ENCODE measurements around the gene C3orf20.
A peak's percentile ranks its signal among the peaks of the same experiment; 100 is the strongest.

The C3orf20 gene

GRCh38 chr3:14640157-14640562, 34.8 kb upstream of the C3orf20 start:
- Histone ChIP-seq H3K4me1 (ENCODE audit: control extremely low read depth in 1 of 4, control insufficient read depth in 4 of 4, insufficient read depth in 4 of 4, low read length in 3 of 4) (no peaks in the 10 kb centered on the region), H3K4me3 (ENCODE audit: control insufficient read depth in 1 of 7, extremely low read depth in 1 of 7, insufficient read depth in 4 of 7, low read depth in 2 of 7, low read length in 6 of 7) (no peak overlapping the region), H3K9me3 (ENCODE audit: control extremely low read depth in 1 of 5, control insufficient read depth in 4 of 5, insufficient read depth in 2 of 5, low read depth in 1 of 5, low read length in 4 of 5) (peaks cover 0 to 3% (median 0%) of the 10 kb centered on the region in 5 experiments), H3K36me3 (ENCODE audit: control insufficient read depth in 4 of 4, insufficient read depth in 4 of 4, low read length in 3 of 4) (no peaks in the 10 kb centered on the region), H3K27ac (ENCODE audit: insufficient read depth in 1 of 2, low read depth in 1 of 2, low read length in 2 of 2, poor library complexity in 1 of 2, severe bottlenecking in 2 of 2) (no peak overlapping the region), H3K27me3 (replicated peaks in 2 of 5; ENCODE audit: control insufficient read depth in 4 of 5, insufficient read depth in 5 of 5, low read length in 4 of 5) (peaks cover 3 to 28% (median 12%) of the 10 kb centered on the region in 5 experiments)
- CTCF ChIA-PET: no interaction called here
- DNase-seq: no peak
- WGBS (ENCODE audit: insufficient coverage): 75% methylated on average over 8 of the region's 10 CpGs
- POLR2A ChIA-PET: interaction anchor here (0.6 kb wide), 2 partner anchors 445 to 1154 kb away, joined by 3 read pairs; no protein-coding TSS in a partner anchor

GRCh38 chr3:14640734-14641133, 34.2 kb upstream of the C3orf20 start:
- H3K27me3 ChIP-seq (replicated peaks in 2 of 5; ENCODE audit: control insufficient read depth in 4 of 5, insufficient read depth in 5 of 5, low read length in 4 of 5): peaks cover 3 to 28% (median 12%) of the 10 kb centered on the region in 5 experiments
- H3K36me3 ChIP-seq (ENCODE audit: control insufficient read depth in 4 of 4, insufficient read depth in 4 of 4, low read length in 3 of 4): no peaks in the 10 kb centered on the region
- H3K4me3 ChIP-seq (ENCODE audit: control insufficient read depth in 1 of 7, extremely low read depth in 1 of 7, insufficient read depth in 4 of 7, low read depth in 2 of 7, low read length in 6 of 7): no peak overlapping the region
- peaks cover 0 to 3% (median 0%) of the 10 kb centered on the region in 5 experiments for H3K9me3 ChIP-seq (ENCODE audit: control extremely low read depth in 1 of 5, control insufficient read depth in 4 of 5, insufficient read depth in 2 of 5, low read depth in 1 of 5, low read length in 4 of 5)
- no peaks in the 10 kb centered on the region for H3K4me1 ChIP-seq (ENCODE audit: control extremely low read depth in 1 of 4, control insufficient read depth in 4 of 4, insufficient read depth in 4 of 4, low read length in 3 of 4)
- no CpG with 5 or more reads among the region's 2 CpGs for WGBS (ENCODE audit: insufficient coverage)
- no peak overlapping the region for H3K27ac ChIP-seq (ENCODE audit: insufficient read depth in 1 of 2, low read depth in 1 of 2, low read length in 2 of 2, poor library complexity in 1 of 2, severe bottlenecking in 2 of 2)
- DNase-seq: no peak
- ChIA-PET POLR2A (interaction anchor here (0.6 kb wide), 1 partner anchor 1155 kb away, joined by 3 read pairs; no protein-coding TSS in a partner anchor), CTCF (no interaction called here)

GRCh38 chr3:14641346-14641745, 33.6 kb upstream of the C3orf20 start:
- no peak for DNase-seq
- 94% methylated on average over 4 of the region's 4 CpGs for WGBS (ENCODE audit: insufficient coverage)
- H3K4me1 ChIP-seq (ENCODE audit: control extremely low read depth in 1 of 4, control insufficient read depth in 4 of 4, insufficient read depth in 4 of 4, low read length in 3 of 4): peaks cover 0 to 5% (median 2%) of the 10 kb centered on the region in 4 experiments
- ChIA-PET POLR2A (no interaction called here), CTCF (interaction anchor here (0.6 kb wide), 1 partner anchor 1127 kb away, joined by 3 read pairs; no protein-coding TSS in a partner anchor)
- no peak overlapping the region for H3K4me3 ChIP-seq (ENCODE audit: control insufficient read depth in 1 of 7, extremely low read depth in 1 of 7, insufficient read depth in 4 of 7, low read depth in 2 of 7, low read length in 6 of 7)
- H3K27ac ChIP-seq (ENCODE audit: insufficient read depth in 1 of 2, low read depth in 1 of 2, low read length in 2 of 2, poor library complexity in 1 of 2, severe bottlenecking in 2 of 2): no peak overlapping the region
- peaks cover 0 to 1% (median 0%) of the 10 kb centered on the region in 5 experiments for H3K9me3 ChIP-seq (ENCODE audit: control extremely low read depth in 1 of 5, control insufficient read depth in 4 of 5, insufficient read depth in 2 of 5, low read depth in 1 of 5, low read length in 4 of 5)
- no peaks in the 10 kb centered on the region for H3K36me3 ChIP-seq (ENCODE audit: control insufficient read depth in 4 of 4, insufficient read depth in 4 of 4, low read length in 3 of 4)
- H3K27me3 ChIP-seq (replicated peaks in 2 of 5; ENCODE audit: control insufficient read depth in 4 of 5, insufficient read depth in 5 of 5, low read length in 4 of 5): peaks cover 3 to 28% (median 12%) of the 10 kb centered on the region in 5 experiments

- H3K9me3 ChIP-seq (ENCODE audit: control extremely low read depth in 1 of 5, control insufficient read depth in 4 of 5, insufficient read depth in 2 of 5, low read depth in 1 of 5, low read length in 4 of 5): no peaks in the 10 kb centered on the region
- peaks cover 0 to 29% (median 12%) of the 10 kb centered on the region in 4 experiments for H3K4me1 ChIP-seq (ENCODE audit: control extremely low read depth in 1 of 4, control insufficient read depth in 4 of 4, insufficient read depth in 4 of 4, low read length in 3 of 4)
- no peak for DNase-seq
- CTCF ChIA-PET: interaction anchor here (0.9 kb wide), 1 partner anchor 36 kb away, joined by 3 read pairs; no protein-coding TSS in a partner anchor
- peaks cover 2 to 10% (median 6%) of the 10 kb centered on the region in 5 experiments for H3K27me3 ChIP-seq (replicated peaks in 2 of 5; ENCODE audit: control insufficient read depth in 4 of 5, insufficient read depth in 5 of 5, low read length in 4 of 5)
- no peaks in the 10 kb centered on the region for H3K36me3 ChIP-seq (ENCODE audit: control insufficient read depth in 4 of 4, insufficient read depth in 4 of 4, low read length in 3 of 4)
- POLR2A ChIA-PET: no interaction called here
- H3K4me3 ChIP-seq (ENCODE audit: control insufficient read depth in 1 of 7, extremely low read depth in 1 of 7, insufficient read depth in 4 of 7, low read depth in 2 of 7, low read length in 6 of 7): no peak overlapping the region
- H3K27ac ChIP-seq (ENCODE audit: insufficient read depth in 1 of 2, low read depth in 1 of 2, low read length in 2 of 2, poor library complexity in 1 of 2, severe bottlenecking in 2 of 2): no peak overlapping the region
- WGBS (ENCODE audit: insufficient coverage): 95% methylated on average over 4 of the region's 5 CpGs
Measured at GRCh38 chr3:14645453-14645852, 29.5 kb upstream of the C3orf20 start.

GRCh38 chr3:14646131-14646573, 28.8 kb upstream of the C3orf20 start:
- Histone ChIP-seq H3K36me3 (ENCODE audit: control insufficient read depth in 4 of 4, insufficient read depth in 4 of 4, low read length in 3 of 4) (no peaks in the 10 kb centered on the region), H3K27ac (ENCODE audit: insufficient read depth in 1 of 2, low read depth in 1 of 2, low read length in 2 of 2, poor library complexity in 1 of 2, severe bottlenecking in 2 of 2) (no peak overlapping the region), H3K4me1 (ENCODE audit: control extremely low read depth in 1 of 4, control insufficient read depth in 4 of 4, insufficient read depth in 4 of 4, low read length in 3 of 4) (peaks cover 2 to 33% (median 13%) of the 10 kb centered on the region in 4 experiments), H3K9me3 (ENCODE audit: control extremely low read depth in 1 of 5, control insufficient read depth in 4 of 5, insufficient read depth in 2 of 5, low read depth in 1 of 5, low read length in 4 of 5) (no peaks in the 10 kb centered on the region), H3K4me3 (ENCODE audit: control insufficient read depth in 1 of 7, extremely low read depth in 1 of 7, insufficient read depth in 4 of 7, low read depth in 2 of 7, low read length in 6 of 7) (no peak overlapping the region), H3K27me3 (replicated peaks in 2 of 5; ENCODE audit: control insufficient read depth in 4 of 5, insufficient read depth in 5 of 5, low read length in 4 of 5) (peaks cover 2 to 9% (median 6%) of the 10 kb centered on the region in 5 experiments)
- ChIA-PET POLR2A (no interaction called here), CTCF (interaction anchor here (0.9 kb wide), 1 partner anchor 36 kb away, joined by 3 read pairs; no protein-coding TSS in a partner anchor)
- DNase-seq: no peak
- WGBS (ENCODE audit: insufficient coverage): 75% methylated on average over 6 of the region's 6 CpGs

GRCh38 chr3:14646589-14647413, 28.1 kb upstream of the C3orf20 start:
- DNase-seq: peak in 1 of 3 donors; percentile 17
- ChIA-PET CTCF (interaction anchor here (0.7 to 3.2 kb wide), 6 partner anchors 11 to 141 kb away, joined by 3 to 14 read pairs (median 4); partner anchors contain the start of gene C3orf20), POLR2A (interaction anchor here (0.7 to 1.5 kb wide), 2 partner anchors 15 to 27 kb away, joined by 3 to 7 read pairs; no protein-coding TSS in a partner anchor)
- Histone ChIP-seq H3K4me1 (ENCODE audit: control extremely low read depth in 1 of 4, control insufficient read depth in 4 of 4, insufficient read depth in 4 of 4, low read length in 3 of 4) (peaks cover 2 to 33% (median 13%) of the 10 kb centered on the region in 4 experiments), H3K36me3 (ENCODE audit: control insufficient read depth in 4 of 4, insufficient read depth in 4 of 4, low read length in 3 of 4) (no peaks in the 10 kb centered on the region), H3K9me3 (ENCODE audit: control extremely low read depth in 1 of 5, control insufficient read depth in 4 of 5, insufficient read depth in 2 of 5, low read depth in 1 of 5, low read length in 4 of 5) (no peaks in the 10 kb centered on the region), H3K27ac (ENCODE audit: insufficient read depth in 1 of 2, low read depth in 1 of 2, low read length in 2 of 2, poor library complexity in 1 of 2, severe bottlenecking in 2 of 2) (no peak overlapping the region), H3K4me3 (ENCODE audit: control insufficient read depth in 1 of 7, extremely low read depth in 1 of 7, insufficient read depth in 4 of 7, low read depth in 2 of 7, low read length in 6 of 7) (no peak overlapping the region), H3K27me3 (replicated peaks in 2 of 5; ENCODE audit: control insufficient read depth in 4 of 5, insufficient read depth in 5 of 5, low read length in 4 of 5) (peaks cover 0 to 9% (median 2%) of the 10 kb centered on the region in 5 experiments)
- WGBS (ENCODE audit: insufficient coverage): 99% methylated on average over 8 of the region's 9 CpGs

Data from common myeloid progenitor, CD34-positive (primary cell).